Measurements from ENCODE around the gene SRSF2. TPM values are rescaled to one million over a fixed set of nuclear protein-coding genes. Genes with fewer than 3 reads are reported as not detected.

Gene SRSF2
- total RNA-seq, 2 donors from 2014 or later, result 258 to 301 TPM

DNA sequence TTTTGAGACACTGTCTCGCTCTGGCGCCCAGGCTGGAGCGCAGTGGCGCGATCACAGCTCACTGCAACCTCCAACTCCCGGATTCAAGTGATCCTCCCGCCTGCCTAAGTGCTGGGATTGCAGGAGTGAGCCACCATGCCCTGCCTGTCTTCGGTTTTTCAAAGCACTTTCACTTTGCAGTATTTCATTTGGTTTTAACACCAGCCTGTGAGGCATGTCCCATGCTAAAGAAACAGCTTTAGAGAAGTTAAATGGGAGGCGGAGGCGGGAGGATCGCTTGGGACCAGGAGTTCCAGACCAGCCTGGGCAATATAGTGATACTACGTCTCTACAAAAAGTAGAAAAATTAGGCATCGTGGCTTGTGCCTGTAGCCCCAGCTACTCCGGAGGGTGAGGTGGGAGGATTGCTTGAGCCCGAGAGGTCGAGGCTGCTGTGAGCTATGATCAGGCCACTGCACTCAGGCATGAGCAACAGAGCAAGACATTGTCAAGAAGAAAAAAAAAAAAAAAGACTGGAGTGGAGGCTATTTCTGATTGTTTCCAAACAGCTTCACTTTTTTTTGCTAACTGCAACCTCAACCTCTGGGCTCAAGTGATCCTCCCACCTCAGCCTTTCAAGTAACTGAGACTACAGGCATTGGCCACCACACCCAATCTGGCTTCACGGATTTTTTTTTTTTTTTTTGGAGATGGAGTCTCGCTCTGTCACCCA lies 9.2 kb downstream of the SRSF2 start:
- intact Hi-C loops (cut with DNase I), result no loop called here
- Histone ChIP-seq H3K4me1 (peaks cover 69% of the 10 kb centered on the region), H3K4me3 (peak overlapping the region; percentile 78 to 90), H3K36me3 (replicated peaks in 1 of 2; ENCODE audit: insufficient read depth in 1 of 2, low read depth in 2 of 2) (peaks cover 0 to 14% of the 10 kb centered on the region in 2 donors), H3K9me3 (no peaks in the 10 kb centered on the region), H3K27ac (peak overlapping the region; percentile 96 to 100 (median 100)), H3K27me3 (no peaks in the 10 kb centered on the region)
- TF ChIP-seq POLR2A (IDR thresholded peaks at IDR 0.05), result no peak
- TF ChIP-seq, protein P1, sequence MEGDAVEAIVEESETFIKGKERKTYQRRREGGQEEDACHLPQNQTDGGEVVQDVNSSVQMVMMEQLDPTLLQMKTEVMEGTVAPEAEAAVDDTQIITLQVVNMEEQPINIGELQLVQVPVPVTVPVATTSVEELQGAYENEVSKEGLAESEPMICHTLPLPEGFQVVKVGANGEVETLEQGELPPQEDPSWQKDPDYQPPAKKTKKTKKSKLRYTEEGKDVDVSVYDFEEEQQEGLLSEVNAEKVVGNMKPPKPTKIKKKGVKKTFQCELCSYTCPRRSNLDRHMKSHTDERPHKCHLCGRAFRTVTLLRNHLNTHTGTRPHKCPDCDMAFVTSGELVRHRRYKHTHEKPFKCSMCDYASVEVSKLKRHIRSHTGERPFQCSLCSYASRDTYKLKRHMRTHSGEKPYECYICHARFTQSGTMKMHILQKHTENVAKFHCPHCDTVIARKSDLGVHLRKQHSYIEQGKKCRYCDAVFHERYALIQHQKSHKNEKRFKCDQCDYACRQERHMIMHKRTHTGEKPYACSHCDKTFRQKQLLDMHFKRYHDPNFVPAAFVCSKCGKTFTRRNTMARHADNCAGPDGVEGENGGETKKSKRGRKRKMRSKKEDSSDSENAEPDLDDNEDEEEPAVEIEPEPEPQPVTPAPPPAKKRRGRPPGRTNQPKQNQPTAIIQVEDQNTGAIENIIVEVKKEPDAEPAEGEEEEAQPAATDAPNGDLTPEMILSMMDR (IDR thresholded peaks at IDR 0.05), result no peak
- DNase-seq (peak in 2 of 4 donors; percentile 17 to 21), ATAC-seq (no peak)
- WGBS, 2 donors, result 58 to 64% methylated on average over 18 of the region's 18 CpGs

DNA sequence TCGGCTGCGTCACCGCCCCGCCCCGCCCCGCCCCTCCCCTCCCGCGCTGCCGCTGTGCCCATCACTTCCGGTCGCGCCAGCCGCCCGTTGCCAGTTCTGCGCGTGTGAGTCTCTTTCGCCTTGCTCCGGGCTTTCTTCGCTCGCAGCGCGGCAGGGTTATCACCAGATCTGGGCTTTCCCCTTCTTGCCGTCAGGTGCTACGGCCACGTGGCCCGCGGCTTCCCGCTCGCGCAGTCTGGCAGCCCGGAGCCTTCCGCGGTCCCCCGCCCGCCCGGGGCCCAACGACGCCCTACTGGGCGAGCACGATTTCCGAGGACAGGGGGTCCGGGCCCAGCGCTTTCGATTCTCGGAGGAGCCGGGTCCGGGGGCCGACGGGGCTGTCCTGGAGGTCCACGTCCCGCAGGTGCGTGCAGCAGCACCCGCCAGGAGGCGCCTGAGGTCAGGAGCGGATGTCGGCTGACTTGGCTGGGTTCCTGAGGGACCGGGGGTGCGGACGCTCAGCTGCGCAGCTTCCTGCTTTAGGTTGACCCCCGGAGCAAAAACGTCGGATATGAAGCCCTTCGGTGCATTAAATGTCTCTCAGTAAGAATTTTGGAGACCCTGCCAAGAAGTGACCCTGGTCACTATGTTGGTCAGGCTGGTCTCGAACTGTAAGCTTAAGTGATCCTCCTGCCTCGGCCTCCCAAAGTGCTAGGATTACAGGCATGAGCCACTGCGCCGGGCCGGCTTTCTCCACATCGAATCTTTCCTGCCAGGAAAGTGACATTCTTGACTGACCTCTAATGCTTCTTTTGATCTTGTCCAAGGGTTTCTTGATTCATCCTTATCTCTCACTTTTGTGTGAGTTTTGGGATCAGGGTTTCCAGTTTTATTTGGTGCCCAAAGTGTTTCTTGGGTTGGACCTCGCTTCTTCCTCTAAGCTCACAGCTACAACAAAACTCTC lies 10.1 kb downstream of the SRSF2 start, which contains the start of gene METTL23:
Gene METTL23 (plus strand): TSS at position 64 of the 943 bp plus-strand sequence. CDS start 2,872 bp downstream, outside the sequence.
- no peak for TF ChIP-seq POLR2A (IDR thresholded peaks at IDR 0.05)
- TF ChIP-seq, protein P1 (IDR thresholded peaks at IDR 0.05), result peak; percentile 46 to 76 (median 64)
- ATAC-seq (peak; percentile 59), DNase-seq (peak; percentile 86 to 89 (median 88))
- 0 to 4% methylated on average over 12 to 65 of the region's 71 CpGs for WGBS, 2 donors
- Histone ChIP-seq H3K9me3 (no peaks in the 10 kb centered on the region), H3K27ac (peak within 1 kb of the TSS; percentile 96 to 100 (median 100)), H3K27me3 (no peaks in the 10 kb centered on the region), H3K4me3 (peak within 1 kb of the TSS; percentile 78 to 90), H3K4me1 (peaks cover 66% of the 10 kb centered on the region), H3K36me3 (replicated peaks in 1 of 2; ENCODE audit: insufficient read depth in 1 of 2, low read depth in 2 of 2) (peaks cover 0 to 15% of the 10 kb centered on the region in 2 donors)
- intact Hi-C loops (cut with DNase I), result no loop called here

DNA sequence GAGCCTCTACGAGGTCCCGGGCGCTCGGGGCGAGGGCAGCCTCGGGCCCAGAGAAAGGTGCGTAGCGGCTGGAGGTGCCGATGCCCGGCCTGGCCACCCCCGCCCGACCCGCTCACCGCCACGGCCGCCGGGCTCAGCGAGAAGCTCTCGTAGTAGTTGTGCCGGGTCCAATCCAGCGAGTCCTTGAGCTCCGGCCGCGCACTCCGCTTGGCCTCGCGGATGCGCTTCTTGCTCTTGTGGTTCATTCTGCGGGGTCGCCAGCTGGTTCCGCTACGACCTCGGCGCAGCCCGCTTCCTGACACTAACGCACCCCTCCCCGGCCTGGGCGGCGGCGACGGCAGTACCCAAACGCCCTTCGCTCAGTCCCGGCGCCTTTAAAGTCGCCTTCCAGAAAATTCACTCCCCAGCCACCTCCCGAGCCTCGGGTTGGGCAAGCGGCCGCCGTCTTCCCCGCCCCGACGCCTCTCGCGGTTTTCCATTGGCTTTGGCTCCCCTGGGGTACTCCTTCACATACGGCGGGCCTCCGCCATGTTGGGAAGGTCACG lies 10.8 kb downstream of the SRSF2 start, which contains the start of gene JMJD6:
Gene JMJD6 (minus strand): TSS at position 376 of the 545 bp plus-strand sequence. CDS start 131 bp downstream, at position 245.
- Histone ChIP-seq H3K4me1 (peaks cover 66% of the 10 kb centered on the region), H3K27ac (peak within 1 kb of the TSS; percentile 96 to 100 (median 100)), H3K9me3 (no peaks in the 10 kb centered on the region), H3K4me3 (peak within 1 kb of the TSS; percentile 78 to 90), H3K27me3 (no peaks in the 10 kb centered on the region), H3K36me3 (replicated peaks in 1 of 2; ENCODE audit: insufficient read depth in 1 of 2, low read depth in 2 of 2) (peaks cover 1 to 15% of the 10 kb centered on the region in 2 donors)
- intact Hi-C loops (cut with DNase I), result no loop called here
- ATAC-seq (peak; percentile 92), DNase-seq (peak; percentile 96 to 98 (median 96))
- 0 to 1% methylated on average over 6 to 58 of the region's 60 CpGs for WGBS, 2 donors
- TF ChIP-seq POLR2A (IDR thresholded peaks at IDR 0.05), result peak; percentile 96 to 99 (median 99)
- TF ChIP-seq, protein P1 (IDR thresholded peaks at IDR 0.05), result peak in 1 of 7 experiments; percentile 4

DNA sequence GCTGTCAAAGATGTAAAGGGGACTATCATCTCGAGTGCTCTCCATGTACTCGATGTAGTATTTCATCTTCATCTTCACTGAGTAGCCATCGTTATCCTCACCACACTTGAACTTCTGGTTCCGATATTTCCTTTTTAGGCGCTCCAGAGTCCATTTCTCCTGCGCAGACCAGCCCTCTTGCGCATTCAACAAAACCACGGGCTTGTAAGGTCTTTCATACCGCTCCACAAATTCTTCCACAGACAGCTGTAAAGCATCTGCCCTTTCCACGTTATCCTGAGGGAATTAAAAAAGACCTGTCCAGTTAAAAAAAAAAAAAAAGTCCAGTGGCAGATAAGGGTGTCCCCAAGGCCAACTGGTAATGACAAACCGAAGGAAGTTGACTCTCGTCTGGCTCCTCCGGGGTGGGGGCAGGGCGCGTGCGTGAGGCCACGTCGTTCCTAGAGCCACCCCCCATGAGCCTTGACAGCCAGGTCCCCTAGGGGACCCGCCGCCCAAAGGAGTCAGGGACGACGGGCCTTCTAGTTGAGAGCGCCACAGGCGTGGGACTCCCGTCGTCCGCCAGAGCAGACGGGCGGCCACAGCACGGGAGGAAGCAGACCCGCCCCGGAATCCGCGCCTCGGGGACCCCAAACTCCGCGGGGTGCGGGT lies 11.4 kb downstream of the SRSF2 start:
- ATAC-seq (peak; percentile 60), DNase-seq (peak; percentile 84 to 92 (median 90))
- Histone ChIP-seq H3K27ac (peak overlapping the region; percentile 96 to 100 (median 100)), H3K4me3 (peak overlapping the region; percentile 70 to 90), H3K9me3 (no peaks in the 10 kb centered on the region), H3K36me3 (replicated peaks in 1 of 2; ENCODE audit: insufficient read depth in 1 of 2, low read depth in 2 of 2) (peaks cover 6 to 19% of the 10 kb centered on the region in 2 donors), H3K4me1 (peaks cover 62% of the 10 kb centered on the region), H3K27me3 (no peaks in the 10 kb centered on the region)
- TF ChIP-seq, protein P1 (IDR thresholded peaks at IDR 0.05), result no peak
- TF ChIP-seq POLR2A (IDR thresholded peaks at IDR 0.05), result no peak
- 1 to 2% methylated on average over 20 to 38 of the region's 38 CpGs for WGBS, 2 donors
- intact Hi-C loops (cut with DNase I), result no loop called here

All from body of pancreas (tissue), 4 donors.